AG04450 (cell line): ENCODE measurements around the gene ADAMTS14. TPM values are rescaled to one million over a fixed set of nuclear protein-coding genes. Genes with fewer than 3 reads are reported as not detected.

Experiments used
- CTCF ChIA-PET: fragments of 300-600, 350-600 bp; formaldehyde crosslinking; extraction: SDS; loops from one replicate; lab custom pipeline; 2022; ENCODE audit warnings: antibody characterized with exemption, inconsistent platforms; lab: Charles Lee
- POLR2A ChIA-PET: fragments of 350-600 bp; formaldehyde crosslinking; extraction: SDS; loops from one replicate; lab custom pipeline; 2021; ENCODE audit warnings: antibody characterized with exemption, inconsistent platforms; lab: Yijun Ruan, JAX
- DNase-seq: peaks from one replicate; pipeline ENCODE4 v3.0.0-alpha.2; 2011; ENCODE audit warnings: low read depth, low spot score
- H3K27ac ChIP-seq: one replicate; pipeline ENCODE4 v1.5.1; 2012; ENCODE audit warnings: low read depth, low read length, control low read depth
- H3K27me3 ChIP-seq: one replicate; pipeline ENCODE4 v1.6.0; 2012; ENCODE audit warnings: low read length; ENCODE audit not compliant: control insufficient read depth, insufficient read depth
- H3K4me3 ChIP-seq: 2 replicates; pipeline ENCODE4 v1.5.1; 2011; ENCODE audit warnings: mild to moderate bottlenecking, low read depth, low read length, control low read depth
- H3K9me3 ChIP-seq: 2 replicates; pipeline ENCODE4 v1.5.1; 2012; ENCODE audit warnings: low read length; ENCODE audit not compliant: control insufficient read depth, insufficient read depth
- polyA plus RNA-seq: library from polyadenylated mRNA; depleted of rRNA; stranded (reverse); fragments of >200 nt; gene quantifications from 2 replicates; pipeline ENCODE4 v1.2.3, GENCODE V29; 2011
- TF ChIP-seq, protein P1 (sequence below): IDR thresholded peaks from 2 replicates; pipeline ENCODE4 v1.5.1; 2011; ENCODE audit warnings: low read depth, low read length, control low read depth, inconsistent platforms

The ADAMTS14 gene
- polyA plus RNA-seq, 1 experiment, result 2.9 TPM

DNA sequence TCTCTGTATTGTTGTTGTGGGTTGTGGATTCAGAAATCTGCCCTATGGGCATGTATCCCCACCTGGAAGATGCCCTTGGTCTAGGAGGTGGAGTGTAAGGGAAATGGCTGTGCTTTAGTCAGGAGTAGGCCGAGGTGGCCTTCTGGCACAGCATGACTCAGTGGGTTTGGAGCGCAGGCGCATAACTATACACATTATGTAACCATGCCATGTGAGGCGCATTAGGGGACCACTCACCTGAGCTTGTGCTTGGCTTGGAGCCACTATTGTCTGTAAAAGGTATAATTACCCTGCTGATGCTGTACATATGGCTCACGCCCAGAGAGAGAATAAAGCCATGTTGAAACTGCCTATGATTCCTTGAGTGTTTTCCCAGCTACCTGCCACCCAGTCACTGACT, 20.6 kb upstream of the ADAMTS14 start:
- H3K27ac ChIP-seq, result no peak overlapping the region

DNA sequence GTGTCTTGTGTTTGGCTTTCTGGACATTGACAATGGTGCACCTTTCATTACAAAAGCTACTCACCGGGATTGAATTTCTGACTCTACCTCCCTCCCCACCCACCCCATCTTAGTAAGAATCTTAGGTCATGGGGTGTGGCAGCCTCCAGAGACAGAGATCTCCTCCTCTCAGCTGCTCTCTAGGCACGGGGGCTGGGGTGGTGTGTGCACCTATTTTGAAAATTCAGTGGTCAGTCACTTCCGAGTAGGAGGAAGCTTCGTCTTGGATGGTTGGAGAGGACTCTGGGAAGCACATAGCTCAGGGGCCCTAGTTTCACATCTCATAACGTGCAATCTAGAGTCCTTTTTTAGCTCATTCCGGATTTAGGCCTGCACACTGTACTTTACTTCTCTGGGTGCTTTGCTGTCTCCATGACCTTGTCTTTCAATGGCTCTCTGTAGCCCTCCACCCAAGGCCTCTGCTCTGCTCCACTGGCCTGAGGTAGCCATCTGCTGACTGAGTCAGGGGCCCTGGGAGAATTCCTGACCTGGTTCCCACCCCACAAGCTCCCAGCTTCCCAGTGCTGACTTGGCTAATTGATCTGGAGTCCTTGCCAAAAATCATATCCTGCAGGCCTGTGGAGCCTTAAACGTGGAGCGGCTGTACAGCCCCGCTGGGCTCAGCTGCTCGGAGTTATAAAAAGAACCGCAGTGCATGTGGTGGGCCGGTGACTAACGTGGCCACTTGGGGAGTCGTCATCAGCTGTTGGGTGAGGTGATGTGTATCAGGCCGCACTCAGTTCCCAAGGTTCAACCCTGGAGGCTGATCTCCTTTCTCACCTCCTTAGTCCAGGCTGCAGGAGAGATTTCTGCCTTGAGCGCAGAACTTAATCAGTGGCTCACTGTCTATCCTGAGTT, 19.3 kb upstream of the ADAMTS14 start:
- peak overlapping the region; percentile 97 for H3K27ac ChIP-seq
- H3K9me3 ChIP-seq, result peaks cover 23% of the 10 kb centered on the region
- H3K27me3 ChIP-seq, result no peaks in the 10 kb centered on the region
- ChIA-PET CTCF (no interaction called here), POLR2A (interaction anchor here (0.7 to 2.6 kb wide), 4 partner anchors 11 to 101 kb away, joined by 3 to 6 read pairs (median 4); no protein-coding TSS in a partner anchor)
- TF ChIP-seq, protein P1, sequence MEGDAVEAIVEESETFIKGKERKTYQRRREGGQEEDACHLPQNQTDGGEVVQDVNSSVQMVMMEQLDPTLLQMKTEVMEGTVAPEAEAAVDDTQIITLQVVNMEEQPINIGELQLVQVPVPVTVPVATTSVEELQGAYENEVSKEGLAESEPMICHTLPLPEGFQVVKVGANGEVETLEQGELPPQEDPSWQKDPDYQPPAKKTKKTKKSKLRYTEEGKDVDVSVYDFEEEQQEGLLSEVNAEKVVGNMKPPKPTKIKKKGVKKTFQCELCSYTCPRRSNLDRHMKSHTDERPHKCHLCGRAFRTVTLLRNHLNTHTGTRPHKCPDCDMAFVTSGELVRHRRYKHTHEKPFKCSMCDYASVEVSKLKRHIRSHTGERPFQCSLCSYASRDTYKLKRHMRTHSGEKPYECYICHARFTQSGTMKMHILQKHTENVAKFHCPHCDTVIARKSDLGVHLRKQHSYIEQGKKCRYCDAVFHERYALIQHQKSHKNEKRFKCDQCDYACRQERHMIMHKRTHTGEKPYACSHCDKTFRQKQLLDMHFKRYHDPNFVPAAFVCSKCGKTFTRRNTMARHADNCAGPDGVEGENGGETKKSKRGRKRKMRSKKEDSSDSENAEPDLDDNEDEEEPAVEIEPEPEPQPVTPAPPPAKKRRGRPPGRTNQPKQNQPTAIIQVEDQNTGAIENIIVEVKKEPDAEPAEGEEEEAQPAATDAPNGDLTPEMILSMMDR, result no peak
- H3K4me3 ChIP-seq, result no peak overlapping the region
- peak; percentile 95 for DNase-seq

More for the DNA sequence above, 20.6 kb upstream of the ADAMTS14 start:
- ChIA-PET POLR2A (no interaction called here), CTCF (no interaction called here)
- DNase-seq, result no peak
- TF ChIP-seq, protein P1, result no peak
- Histone ChIP-seq H3K4me3 (no peak overlapping the region), H3K9me3 (peaks cover 25% of the 10 kb centered on the region), H3K27me3 (no peaks in the 10 kb centered on the region)

DNA sequence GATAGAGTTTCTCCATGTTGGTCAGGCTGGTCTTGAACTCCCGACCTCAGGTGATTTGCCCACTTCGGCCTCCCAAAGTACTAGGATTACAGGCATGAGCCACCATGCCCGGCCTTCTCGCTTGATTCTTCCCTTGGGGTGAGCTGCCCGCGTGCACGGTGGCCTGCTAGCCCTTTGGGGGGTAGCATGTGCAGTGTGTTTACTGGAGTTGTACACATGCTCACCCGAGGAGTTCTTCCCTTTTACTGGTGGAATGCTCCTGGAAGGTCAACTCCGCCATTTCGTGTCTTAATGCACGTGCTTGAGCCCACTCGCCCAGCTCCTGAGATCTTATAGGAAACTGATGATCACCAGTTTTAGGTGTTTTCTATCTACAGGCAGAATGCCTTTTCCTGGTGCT, 17.0 kb upstream of the ADAMTS14 start:
- Histone ChIP-seq H3K9me3 (peaks cover 14% of the 10 kb centered on the region; the same call in 1 of the 2 replicates), H3K4me3 (no peak overlapping the region), H3K27ac (no peak overlapping the region), H3K27me3 (no peaks in the 10 kb centered on the region)
- DNase-seq, result no peak
- TF ChIP-seq, protein P1, result no peak
- ChIA-PET CTCF (interaction anchor here (1.5 kb wide), 1 partner anchor 96 kb away, joined by 4 read pairs; no protein-coding TSS in a partner anchor), POLR2A (interaction anchor here (0.6 to 2.0 kb wide), 2 partner anchors 9 to 246 kb away, joined by 4 to 16 read pairs; no protein-coding TSS in a partner anchor)

DNA sequence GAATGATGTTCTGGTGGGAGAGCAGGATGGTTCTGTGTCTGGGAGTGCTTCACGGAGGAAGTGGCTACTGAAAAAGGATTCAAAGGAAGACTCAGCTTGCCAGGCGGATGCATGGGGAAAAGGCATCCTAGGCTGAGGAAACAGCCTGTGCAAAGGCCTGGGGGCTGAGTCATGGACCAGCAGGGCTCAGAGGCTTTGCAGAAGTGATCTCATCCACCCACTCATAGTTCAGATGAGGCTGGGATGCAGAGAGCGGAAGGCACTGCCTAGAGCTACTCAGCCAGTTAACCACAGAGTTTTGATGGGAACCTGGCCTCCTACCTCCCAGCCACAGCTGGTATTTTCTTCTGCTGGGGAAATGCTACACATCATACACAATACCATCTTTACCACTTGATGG, 15.8 kb upstream of the ADAMTS14 start:
- no peak overlapping the region for H3K4me3 ChIP-seq
- no peaks in the 10 kb centered on the region for H3K27me3 ChIP-seq
- peak; percentile 98 for DNase-seq
- peak overlapping the region; percentile 98 for H3K27ac ChIP-seq
- CTCF ChIA-PET, result interaction anchor here (1.2 to 1.5 kb wide), 2 partner anchors 98 to 107 kb away, joined by 3 to 4 read pairs; no protein-coding TSS in a partner anchor
- H3K9me3 ChIP-seq, result peaks cover 10% of the 10 kb centered on the region; the same call in 1 of the 2 replicates
- TF ChIP-seq, protein P1, result no peak
- POLR2A ChIA-PET, result interaction anchor here (0.6 to 2.0 kb wide), 6 partner anchors 8 to 153 kb away, joined by 3 to 16 read pairs (median 5); no protein-coding TSS in a partner anchor
